Smooth muscle cell (in vitro differentiated cells): ENCODE measurements around the gene CORO1C. TPM values are rescaled to one million over a fixed set of nuclear protein-coding genes. Genes with fewer than 3 reads are reported as not detected.

ENCODE experiments used
- DNase-seq: peaks from one replicate; lab custom pipeline; 2025; ENCODE audit not compliant: unreplicated experiment; lab: John Stamatoyannopoulos, UW
- H2AFZ ChIP-seq: fragments of 200-600 bp; sonication (generic); 2 replicates; pipeline ENCODE4 v1.6.0; 2016; ENCODE audit warnings: antibody characterized with exemption, low read depth, mild to moderate bottlenecking
- H3F3A ChIP-seq: fragments of 200-600 bp; sonication (generic); 2 replicates; pipeline ENCODE4 v1.6.0; 2017; ENCODE audit warnings: antibody characterized with exemption, low read depth
- H3K27ac ChIP-seq: fragments of 200-600 bp; sonication (generic); 2 replicates; pipeline ENCODE4 v1.5.1; 2016; ENCODE audit warnings: low read depth, mild to moderate bottlenecking
- H3K27me3 ChIP-seq: fragments of 200-600 bp; sonication (generic); 2 replicates; pipeline ENCODE4 v1.6.1; 2016; ENCODE audit warnings: low read depth, mild to moderate bottlenecking
- H3K36me3 ChIP-seq: fragments of 200-600 bp; sonication (generic); 2 replicates; pipeline ENCODE4 v1.5.1; 2016; ENCODE audit warnings: low read depth
- H3K4me1 ChIP-seq: fragments of 200-600 bp; sonication (generic); 2 replicates; pipeline ENCODE4 v1.5.1; 2016; ENCODE audit warnings: low read depth
- H3K4me2 ChIP-seq: fragments of 200-600 bp; sonication (generic); 2 replicates; pipeline ENCODE4 v1.6.0; 2016; ENCODE audit warnings: mild to moderate bottlenecking
- H3K4me3 ChIP-seq: fragments of 200-600 bp; sonication (generic); 2 replicates; pipeline ENCODE4 v1.5.1; 2016; ENCODE audit warnings: mild to moderate bottlenecking
- H3K79me2 ChIP-seq: fragments of 200-600 bp; sonication (generic); 2 replicates; pipeline ENCODE4 v1.6.0; 2016; ENCODE audit warnings: low read depth, mild to moderate bottlenecking
- H3K9ac ChIP-seq: fragments of 200-600 bp; sonication (generic); 2 replicates; pipeline ENCODE4 v1.6.0; 2016; ENCODE audit warnings: low read depth
- H3K9me3 ChIP-seq: fragments of 200-600 bp; sonication (generic); replicated peaks from 2 replicates; pipeline ENCODE4 v1.5.1; 2016; ENCODE audit warnings: low read depth
- H4K20me1 ChIP-seq: fragments of 200-600 bp; sonication (generic); 2 replicates; pipeline ENCODE4 v1.6.0; 2016; ENCODE audit warnings: low read depth
- CTCF ChIP-seq: fragments of 200-600 bp; sonication (generic); IDR thresholded peaks from 2 replicates; pipeline ENCODE4 v1.5.1; 2017; ENCODE audit warnings: borderline replicate concordance, mild to moderate bottlenecking, antibody characterized with exemption; ENCODE audit not compliant: insufficient read depth, poor library complexity, severe bottlenecking
- WGBS: methylation state at CpG from one replicate; pipeline ENCODE4 v1.1.7; 2016; ENCODE audit warnings: low lambda C conversion rate; 5-methylcytosine and 5-hydroxymethylcytosine counted together
- polyA plus RNA-seq: library from polyadenylated mRNA; unstranded; fragments of >200 nt; fragmentation: Nextera tagmentation; extraction: Ambion mirVana; gene quantifications from 2 replicates; pipeline ENCODE4 v1.2.1, GENCODE V29; 2016
- total RNA-seq: library from RNA; depleted of rRNA; stranded (reverse); fragments of >200 nt; gene quantifications from 2 replicates; pipeline ENCODE4 v1.2.3, GENCODE V29; 2014

The CORO1C gene
- total and polyA plus RNA-seq, 2 experiments from 2014 or later, result 96.7 to 136 TPM

DNA sequence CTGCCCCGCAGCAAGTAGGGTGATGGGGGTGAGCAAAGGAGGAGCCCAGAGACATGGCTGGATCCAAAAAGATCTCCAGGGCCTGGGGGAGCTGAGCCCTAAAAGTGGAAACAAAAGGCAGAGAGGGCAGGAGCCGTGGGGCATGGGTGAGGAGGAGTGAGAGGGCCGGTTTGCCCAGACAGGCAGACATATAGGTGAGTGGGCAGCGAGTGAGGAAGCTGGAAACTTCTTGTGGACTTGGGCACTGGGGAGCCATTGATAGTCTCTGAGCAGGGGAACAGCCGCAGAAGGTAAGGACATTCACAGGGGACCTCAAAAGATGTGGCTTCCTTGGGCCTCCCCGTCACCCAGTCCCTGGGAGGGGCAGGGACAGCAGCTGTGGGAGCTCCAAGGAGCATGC lies 116.7 kb downstream of the CORO1C start:
- Histone ChIP-seq H3K4me1 (no peaks in the 10 kb centered on the region), H3F3A (peaks cover 7% of the 10 kb centered on the region), H3K27me3 (no peaks in the 10 kb centered on the region), H4K20me1 (no peaks in the 10 kb centered on the region), H3K4me2 (no peak overlapping the region), H3K9me3 (no peaks in the 10 kb centered on the region), H3K9ac (no peak overlapping the region), H3K4me3 (no peak overlapping the region), H3K27ac (no peak overlapping the region), H3K79me2 (no peaks in the 10 kb centered on the region), H3K36me3 (no peaks in the 10 kb centered on the region), H2AFZ (no peak overlapping the region)
- TF ChIP-seq CTCF, result no peak
- DNase-seq, result no peak
- WGBS, result 95% methylated on average over 6 of the region's 6 CpGs

DNA sequence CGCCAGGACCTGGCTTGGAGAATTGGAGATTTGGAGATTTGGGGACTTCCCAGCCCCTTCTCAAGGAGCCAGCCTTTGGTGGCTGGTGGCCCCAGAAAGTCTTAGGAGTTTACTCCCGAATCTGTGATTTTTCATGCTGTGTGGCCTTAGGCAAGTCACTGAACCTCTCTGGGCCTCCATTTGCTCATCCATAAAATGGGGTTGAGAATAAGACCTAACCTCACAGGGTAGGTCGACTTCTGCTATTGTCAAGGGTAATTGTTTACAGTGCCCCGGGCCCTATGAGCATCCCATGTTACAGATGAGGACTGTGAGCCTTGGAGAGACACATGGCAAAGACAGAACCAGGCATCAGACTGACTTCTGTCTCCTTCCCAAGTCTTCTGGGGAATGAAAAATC lies 117.3 kb downstream of the CORO1C start:
- peaks cover 7% of the 10 kb centered on the region for H3F3A ChIP-seq
- TF ChIP-seq CTCF, result no peak
- no peaks in the 10 kb centered on the region for H3K79me2 ChIP-seq
- WGBS, result 92% methylated on average over 4 of the region's 4 CpGs
- H3K9me3 ChIP-seq, result no peaks in the 10 kb centered on the region
- H3K36me3 ChIP-seq, result no peaks in the 10 kb centered on the region
- no peak overlapping the region for H3K4me2 ChIP-seq
- H3K4me1 ChIP-seq, result no peaks in the 10 kb centered on the region
- DNase-seq, result no peak
- H3K27ac ChIP-seq, result no peak overlapping the region
- H4K20me1 ChIP-seq, result no peaks in the 10 kb centered on the region
- no peaks in the 10 kb centered on the region for H3K27me3 ChIP-seq
- H2AFZ ChIP-seq, result no peak overlapping the region
- H3K4me3 ChIP-seq, result no peak overlapping the region
- H3K9ac ChIP-seq, result no peak overlapping the region

- H3K9me3 ChIP-seq, result no peaks in the 10 kb centered on the region
- TF ChIP-seq CTCF, result no peak
- H3F3A ChIP-seq, result peaks cover 7% of the 10 kb centered on the region
- DNase-seq, result peak; percentile 15
- no peaks in the 10 kb centered on the region for H3K4me1 ChIP-seq
- H3K36me3 ChIP-seq, result no peaks in the 10 kb centered on the region
- no peaks in the 10 kb centered on the region for H4K20me1 ChIP-seq
- no peak overlapping the region for H3K27ac ChIP-seq
- H3K9ac ChIP-seq, result no peak overlapping the region
- no peaks in the 10 kb centered on the region for H3K27me3 ChIP-seq
- H3K79me2 ChIP-seq, result no peaks in the 10 kb centered on the region
- WGBS, result 70% methylated on average over 9 of the region's 9 CpGs
- peak overlapping the region; percentile 0 for H2AFZ ChIP-seq
- H3K4me2 ChIP-seq, result no peak overlapping the region
- no peak overlapping the region for H3K4me3 ChIP-seq
These were observed 117.8 kb downstream of the CORO1C start for GRCh38 chr12:108613548-108613947.

GRCh38 chr12:108612788-108613282 lies 118.5 kb downstream of the CORO1C start:
- Histone ChIP-seq H3K36me3 (no peaks in the 10 kb centered on the region), H3F3A (peaks cover 7% of the 10 kb centered on the region), H3K79me2 (no peaks in the 10 kb centered on the region), H3K27me3 (no peaks in the 10 kb centered on the region), H3K4me1 (no peaks in the 10 kb centered on the region), H3K4me3 (no peak overlapping the region), H3K9ac (no peak overlapping the region), H3K4me2 (no peak overlapping the region), H3K27ac (peak overlapping the region; percentile 64), H3K9me3 (no peaks in the 10 kb centered on the region), H4K20me1 (no peaks in the 10 kb centered on the region), H2AFZ (no peak overlapping the region)
- WGBS, result 76% methylated on average over 8 of the region's 8 CpGs
- no peak for DNase-seq
- TF ChIP-seq CTCF, result no peak
